Measurements from ENCODE around the gene ST14. TPM values are rescaled to one million over a fixed set of nuclear protein-coding genes. Genes with fewer than 3 reads are reported as not detected.
"Not testable (repeated sequence)": the region's sequence is repeated elsewhere in the genome, so short reads cannot be mapped to it uniquely, and the experiment has no call there.

Gene ST14
- total and polyA plus RNA-seq, 5 donors from 2014 or later = 0.05 to 0.06 TPM; not detected in 3

DNA sequence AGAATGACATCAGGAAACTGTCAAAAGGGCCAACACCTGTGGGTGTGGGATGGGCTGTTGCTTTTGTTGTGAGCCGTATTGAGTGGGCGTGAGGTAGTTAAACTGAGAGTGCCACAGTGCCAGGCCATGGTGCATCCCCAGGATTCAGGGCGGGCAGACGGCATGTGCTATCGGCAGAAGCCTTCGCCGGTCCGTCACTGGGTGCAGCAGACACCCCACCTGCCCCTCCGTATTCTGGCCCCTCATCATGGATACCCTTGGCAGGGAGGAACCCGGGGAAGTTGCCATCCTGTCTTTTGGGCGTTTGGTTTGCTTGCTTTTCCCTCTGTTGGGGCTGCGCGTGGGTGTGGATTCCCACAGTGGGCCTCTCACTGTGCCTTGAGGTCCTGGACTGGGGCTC, 27.5 kb downstream of the ST14 start:
- Histone ChIP-seq H3K4me3 (ENCODE audit: low read depth, low read length) (no peak overlapping the region), H3K9me3 (ENCODE audit: control insufficient read depth in 2 of 2, low read length in 2 of 2) (no peaks in the 10 kb centered on the region), H3K27me3 (ENCODE audit: control insufficient read depth, insufficient read depth, low read length) (no peaks in the 10 kb centered on the region), H3K36me3 (ENCODE audit: control insufficient read depth, insufficient read depth, low read length) (no peaks in the 10 kb centered on the region), H3K27ac (ENCODE audit: insufficient read depth, low read length, poor library complexity, severe bottlenecking) (no peak overlapping the region), H3K4me1 (ENCODE audit: control insufficient read depth, insufficient read depth, low read length, poor library complexity, severe bottlenecking) (no peaks in the 10 kb centered on the region)
- Mint-ChIP-seq H3K4me3 (no peak overlapping the region), H3K27me3 (no peaks in the 10 kb centered on the region), H3K4me1 (no peaks in the 10 kb centered on the region), H3K36me3 (no peaks in the 10 kb centered on the region), H3K27ac (no peak overlapping the region), H3K9me3 (no peaks in the 10 kb centered on the region)
- DNase-seq (no peak), ATAC-seq (ENCODE audit: low read depth in 2 of 2) (no peak)

DNA sequence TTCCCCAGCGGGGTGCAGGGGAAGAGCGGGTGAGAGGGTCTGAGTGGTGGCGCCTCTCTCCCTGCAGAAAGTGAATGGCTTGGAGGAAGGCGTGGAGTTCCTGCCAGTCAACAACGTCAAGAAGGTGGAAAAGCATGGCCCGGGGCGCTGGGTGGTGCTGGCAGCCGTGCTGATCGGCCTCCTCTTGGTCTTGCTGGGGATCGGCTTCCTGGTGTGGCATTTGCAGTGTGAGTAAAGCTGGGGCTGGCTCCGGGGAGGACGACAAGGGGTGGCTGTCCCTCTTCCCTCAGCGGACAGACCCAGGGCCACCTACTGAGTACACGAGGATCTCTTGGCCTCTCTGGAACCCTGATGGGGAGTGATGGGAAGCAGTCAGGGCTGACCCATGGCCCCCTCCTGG, 28.5 kb downstream of the ST14 start:
- H3K4me1 Mint-ChIP-seq = no peaks in the 10 kb centered on the region
- H3K9me3 Mint-ChIP-seq = no peaks in the 10 kb centered on the region
- no peaks in the 10 kb centered on the region for H3K36me3 Mint-ChIP-seq
- no peak for DNase-seq
- no peak overlapping the region for H3K4me3 Mint-ChIP-seq
- Histone ChIP-seq H3K9me3 (ENCODE audit: control insufficient read depth in 2 of 2, low read length in 2 of 2) (no peaks in the 10 kb centered on the region), H3K36me3 (ENCODE audit: control insufficient read depth, insufficient read depth, low read length) (no peaks in the 10 kb centered on the region), H3K4me3 (ENCODE audit: low read depth, low read length) (no peak overlapping the region), H3K27ac (ENCODE audit: insufficient read depth, low read length, poor library complexity, severe bottlenecking) (no peak overlapping the region), H3K4me1 (ENCODE audit: control insufficient read depth, insufficient read depth, low read length, poor library complexity, severe bottlenecking) (no peaks in the 10 kb centered on the region), H3K27me3 (ENCODE audit: control insufficient read depth, insufficient read depth, low read length) (no peaks in the 10 kb centered on the region)
- ATAC-seq (ENCODE audit: low read depth in 2 of 2) = no peak
- no peaks in the 10 kb centered on the region for H3K27me3 Mint-ChIP-seq
- no peak overlapping the region for H3K27ac Mint-ChIP-seq

DNA sequence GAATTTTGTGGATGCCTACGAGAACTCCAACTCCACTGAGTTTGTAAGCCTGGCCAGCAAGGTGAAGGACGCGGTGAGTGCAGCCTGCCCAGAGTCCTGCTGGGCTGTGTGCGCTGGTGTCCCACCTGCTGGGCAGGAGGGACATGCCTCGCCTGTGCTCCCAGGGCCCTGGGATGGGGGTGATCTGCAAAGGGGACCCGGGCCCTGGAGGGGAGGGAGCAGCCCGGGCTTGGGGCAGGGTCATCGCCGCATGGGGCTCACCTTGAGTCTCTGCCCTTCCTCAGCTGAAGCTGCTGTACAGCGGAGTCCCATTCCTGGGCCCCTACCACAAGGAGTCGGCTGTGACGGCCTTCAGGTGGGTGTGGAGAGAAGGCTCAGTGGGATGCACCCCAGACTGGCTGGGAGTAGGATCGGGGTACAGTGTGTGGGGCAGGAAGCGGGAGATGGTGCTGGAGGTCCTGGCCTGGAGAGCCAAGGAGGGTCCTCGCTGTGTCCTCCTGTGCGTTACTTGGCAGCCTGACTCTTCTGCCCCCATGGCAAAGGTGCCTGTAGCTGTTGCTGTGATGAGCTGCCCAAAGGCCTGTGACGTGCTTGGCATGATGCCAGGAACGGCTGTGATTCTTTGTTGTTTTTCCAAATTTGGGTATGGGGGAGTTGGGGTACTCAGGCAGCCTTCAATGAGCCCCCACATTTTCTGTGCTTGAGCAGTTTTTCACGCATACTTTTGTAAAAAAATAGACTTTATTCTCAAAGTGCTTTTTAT, 29.2 kb downstream of the ST14 start:
- no peaks in the 10 kb centered on the region for H3K36me3 ChIP-seq (ENCODE audit: control insufficient read depth, insufficient read depth, low read length)
- no peak overlapping the region for H3K4me3 ChIP-seq (ENCODE audit: low read depth, low read length)
- Mint-ChIP-seq H3K36me3 (no peaks in the 10 kb centered on the region), H3K4me1 (no peaks in the 10 kb centered on the region), H3K27ac (no peak overlapping the region), H3K4me3 (no peak overlapping the region), H3K9me3 (no peaks in the 10 kb centered on the region), H3K27me3 (no peaks in the 10 kb centered on the region)
- ATAC-seq (ENCODE audit: low read depth in 2 of 2) (no peak), DNase-seq (no peak)
- H3K4me1 ChIP-seq (ENCODE audit: control insufficient read depth, insufficient read depth, low read length, poor library complexity, severe bottlenecking) = no peaks in the 10 kb centered on the region
- no peaks in the 10 kb centered on the region for H3K9me3 ChIP-seq (ENCODE audit: control insufficient read depth in 2 of 2, low read length in 2 of 2)
- H3K27ac ChIP-seq (ENCODE audit: insufficient read depth, low read length, poor library complexity, severe bottlenecking) = no peak overlapping the region
- H3K27me3 ChIP-seq (ENCODE audit: control insufficient read depth, insufficient read depth, low read length) = no peaks in the 10 kb centered on the region

DNA sequence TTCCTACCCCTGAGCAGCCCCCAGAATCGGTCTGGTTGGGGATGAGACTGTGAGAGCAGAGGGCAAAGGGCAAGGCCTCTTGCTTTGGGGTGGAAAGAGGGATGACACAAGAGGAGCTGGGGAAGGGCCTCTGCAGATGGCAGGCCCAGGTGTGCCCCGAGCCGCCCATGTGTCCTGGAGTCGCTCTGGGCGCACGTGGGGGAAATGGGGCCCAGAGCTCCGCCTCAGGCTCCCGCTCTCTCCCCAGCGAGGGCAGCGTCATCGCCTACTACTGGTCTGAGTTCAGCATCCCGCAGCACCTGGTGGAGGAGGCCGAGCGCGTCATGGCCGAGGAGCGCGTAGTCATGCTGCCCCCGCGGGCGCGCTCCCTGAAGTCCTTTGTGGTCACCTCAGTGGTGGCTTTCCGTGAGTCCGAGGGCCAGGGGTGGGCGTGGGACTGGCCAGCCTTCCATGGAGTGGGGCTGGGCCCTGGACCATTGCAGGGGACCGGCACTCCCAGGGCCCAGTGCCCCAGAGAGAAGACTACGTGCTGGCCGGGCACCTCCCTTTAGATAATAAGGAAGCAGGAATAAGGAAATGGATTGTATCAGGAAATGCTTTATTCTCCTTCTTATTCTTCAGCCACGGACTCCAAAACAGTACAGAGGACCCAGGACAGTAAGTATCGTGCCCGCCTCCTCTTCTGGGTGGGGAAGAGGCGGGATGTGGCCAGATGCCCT, 30.1 kb downstream of the ST14 start:
- no peak overlapping the region for H3K27ac ChIP-seq (ENCODE audit: insufficient read depth, low read length, poor library complexity, severe bottlenecking)
- ATAC-seq (ENCODE audit: low read depth in 2 of 2) = no peak
- DNase-seq = no peak
- no peaks in the 10 kb centered on the region for H3K36me3 Mint-ChIP-seq
- no peak overlapping the region for H3K4me3 ChIP-seq (ENCODE audit: low read depth, low read length)
- H3K4me3 Mint-ChIP-seq = no peak overlapping the region
- no peaks in the 10 kb centered on the region for H3K27me3 Mint-ChIP-seq
- H3K9me3 ChIP-seq (ENCODE audit: control insufficient read depth in 2 of 2, low read length in 2 of 2) = no peaks in the 10 kb centered on the region
- H3K27me3 ChIP-seq (ENCODE audit: control insufficient read depth, insufficient read depth, low read length) = no peaks in the 10 kb centered on the region
- H3K36me3 ChIP-seq (ENCODE audit: control insufficient read depth, insufficient read depth, low read length) = no peaks in the 10 kb centered on the region
- no peak overlapping the region for H3K27ac Mint-ChIP-seq
- H3K4me1 Mint-ChIP-seq = no peaks in the 10 kb centered on the region
- no peaks in the 10 kb centered on the region for H3K4me1 ChIP-seq (ENCODE audit: control insufficient read depth, insufficient read depth, low read length, poor library complexity, severe bottlenecking)
- no peaks in the 10 kb centered on the region for H3K9me3 Mint-ChIP-seq

DNA sequence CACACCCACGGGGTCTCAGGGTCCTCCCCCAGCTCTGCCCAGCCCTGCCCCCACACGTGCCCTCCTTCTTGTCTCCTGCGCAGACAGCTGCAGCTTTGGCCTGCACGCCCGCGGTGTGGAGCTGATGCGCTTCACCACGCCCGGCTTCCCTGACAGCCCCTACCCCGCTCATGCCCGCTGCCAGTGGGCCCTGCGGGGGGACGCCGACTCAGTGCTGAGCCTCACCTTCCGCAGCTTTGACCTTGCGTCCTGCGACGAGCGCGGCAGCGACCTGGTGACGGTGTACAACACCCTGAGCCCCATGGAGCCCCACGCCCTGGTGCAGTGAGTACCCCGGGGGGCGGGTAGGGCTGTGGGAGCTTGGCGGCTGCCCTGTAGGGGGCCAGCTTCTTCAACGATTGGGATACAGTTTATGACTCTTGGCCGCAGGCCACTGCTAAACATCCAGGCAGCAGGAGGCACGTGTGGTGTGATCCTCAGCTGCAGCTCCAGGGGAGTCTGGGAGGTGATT, 30.8 kb downstream of the ST14 start:
- no peaks in the 10 kb centered on the region for H3K4me1 Mint-ChIP-seq
- ATAC-seq (ENCODE audit: low read depth in 2 of 2) = no peak
- no peak for DNase-seq
- Histone ChIP-seq H3K27ac (ENCODE audit: insufficient read depth, low read length, poor library complexity, severe bottlenecking) (no peak overlapping the region), H3K4me3 (ENCODE audit: low read depth, low read length) (no peak overlapping the region), H3K9me3 (ENCODE audit: control insufficient read depth in 2 of 2, low read length in 2 of 2) (no peaks in the 10 kb centered on the region), H3K27me3 (ENCODE audit: control insufficient read depth, insufficient read depth, low read length) (no peaks in the 10 kb centered on the region), H3K36me3 (ENCODE audit: control insufficient read depth, insufficient read depth, low read length) (no peaks in the 10 kb centered on the region), H3K4me1 (ENCODE audit: control insufficient read depth, insufficient read depth, low read length, poor library complexity, severe bottlenecking) (no peaks in the 10 kb centered on the region)
- no peaks in the 10 kb centered on the region for H3K36me3 Mint-ChIP-seq
- no peaks in the 10 kb centered on the region for H3K27me3 Mint-ChIP-seq
- no peak overlapping the region for H3K4me3 Mint-ChIP-seq
- no peaks in the 10 kb centered on the region for H3K9me3 Mint-ChIP-seq
- no peak overlapping the region for H3K27ac Mint-ChIP-seq

DNA sequence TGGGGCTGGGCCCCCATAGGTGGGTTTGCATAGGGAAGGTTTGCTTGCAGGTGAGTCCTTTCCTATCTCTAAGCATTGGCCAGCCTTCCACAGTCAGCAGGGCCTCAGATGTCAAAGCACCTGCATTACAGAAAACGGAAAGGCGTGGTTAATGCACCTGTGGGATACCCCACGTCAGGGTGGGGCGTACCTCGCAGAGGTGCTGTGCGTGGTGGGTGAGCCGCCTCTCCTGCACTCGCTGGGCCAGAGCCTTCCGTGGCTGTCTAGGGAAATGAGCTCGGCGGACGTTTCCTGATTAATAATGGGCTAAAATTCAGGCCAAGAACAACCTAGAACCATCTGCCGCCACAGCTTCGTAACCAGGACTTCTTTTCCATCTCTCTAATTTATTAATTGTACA, 32.3 kb downstream of the ST14 start:
- DNase-seq = no peak
- Mint-ChIP-seq H3K4me1 (no peaks in the 10 kb centered on the region), H3K36me3 (no peaks in the 10 kb centered on the region), H3K4me3 (no peak overlapping the region), H3K27me3 (no peaks in the 10 kb centered on the region), H3K9me3 (no peaks in the 10 kb centered on the region), H3K27ac (no peak overlapping the region)
- Histone ChIP-seq H3K27me3 (ENCODE audit: control insufficient read depth, insufficient read depth, low read length) (no peaks in the 10 kb centered on the region), H3K27ac (ENCODE audit: insufficient read depth, low read length, poor library complexity, severe bottlenecking) (no peak overlapping the region), H3K4me1 (ENCODE audit: control insufficient read depth, insufficient read depth, low read length, poor library complexity, severe bottlenecking) (no peaks in the 10 kb centered on the region), H3K36me3 (ENCODE audit: control insufficient read depth, insufficient read depth, low read length) (no peaks in the 10 kb centered on the region), H3K4me3 (ENCODE audit: low read depth, low read length) (no peak overlapping the region), H3K9me3 (ENCODE audit: control insufficient read depth in 2 of 2, low read length in 2 of 2) (no peaks in the 10 kb centered on the region)
- no peak for ATAC-seq (ENCODE audit: low read depth in 2 of 2)

DNA sequence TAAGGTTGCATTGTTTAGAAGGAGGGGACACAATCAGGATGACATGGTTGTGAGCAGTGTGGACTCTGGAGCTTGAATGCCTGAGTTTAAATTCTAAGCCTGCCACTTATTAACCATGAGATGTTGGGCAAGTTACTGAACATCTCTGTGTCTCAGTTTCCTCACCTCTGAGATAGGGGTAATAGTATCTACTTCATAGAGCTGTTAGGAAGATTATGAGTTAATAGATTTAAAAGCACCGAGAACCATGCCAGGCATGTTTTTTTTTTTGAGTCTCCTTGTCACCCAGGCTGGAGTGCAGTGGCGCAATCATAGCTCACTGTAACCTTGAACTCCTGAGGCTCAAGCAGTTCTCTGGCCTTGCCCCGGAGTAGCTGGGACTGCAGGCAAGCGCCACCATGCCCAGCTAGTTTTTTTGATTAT, 33.3 kb downstream of the ST14 start:
- no peaks in the 10 kb centered on the region for H3K4me1 Mint-ChIP-seq
- DNase-seq = no peak
- Histone ChIP-seq H3K4me1 (ENCODE audit: control insufficient read depth, insufficient read depth, low read length, poor library complexity, severe bottlenecking) (no peaks in the 10 kb centered on the region), H3K9me3 (ENCODE audit: control insufficient read depth in 2 of 2, low read length in 2 of 2) (no peaks in the 10 kb centered on the region), H3K4me3 (ENCODE audit: low read depth, low read length) (no peak overlapping the region), H3K27ac (ENCODE audit: insufficient read depth, low read length, poor library complexity, severe bottlenecking) (no peak overlapping the region), H3K27me3 (ENCODE audit: control insufficient read depth, insufficient read depth, low read length) (no peaks in the 10 kb centered on the region), H3K36me3 (ENCODE audit: control insufficient read depth, insufficient read depth, low read length) (no peaks in the 10 kb centered on the region)
- no peaks in the 10 kb centered on the region for H3K27me3 Mint-ChIP-seq
- ATAC-seq (ENCODE audit: low read depth in 2 of 2) = no peak
- no peaks in the 10 kb centered on the region for H3K9me3 Mint-ChIP-seq
- H3K36me3 Mint-ChIP-seq = no peaks in the 10 kb centered on the region
- no peak overlapping the region for H3K27ac Mint-ChIP-seq
- H3K4me3 Mint-ChIP-seq = no peak overlapping the region

DNA sequence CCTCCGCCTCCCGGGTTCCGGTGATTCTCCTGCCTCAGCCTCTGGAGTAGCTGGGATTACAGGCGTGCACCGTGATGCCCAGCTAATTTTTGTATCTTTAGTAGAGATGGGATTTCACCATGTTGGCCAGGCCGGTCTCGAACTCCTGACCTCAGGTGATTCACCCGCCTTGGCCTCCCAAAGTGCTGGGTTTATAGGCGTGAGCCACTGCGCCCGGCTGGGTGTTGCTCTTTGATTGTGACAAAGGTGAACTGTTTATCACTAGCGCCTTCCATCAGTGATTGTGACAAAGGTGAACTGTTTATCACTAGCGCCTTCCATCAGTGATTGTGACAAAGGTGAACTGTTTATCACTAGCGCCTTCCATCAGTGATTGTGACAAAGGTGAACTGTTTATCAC, 34.0 kb downstream of the ST14 start:
- not testable (repeated sequence) for H3K27ac Mint-ChIP-seq; H3K36me3 Mint-ChIP-seq; ATAC-seq (ENCODE audit: low read depth in 2 of 2); H3K4me1 Mint-ChIP-seq; H3K27me3 ChIP-seq (ENCODE audit: control insufficient read depth, insufficient read depth, low read length); H3K4me1 ChIP-seq (ENCODE audit: control insufficient read depth, insufficient read depth, low read length, poor library complexity, severe bottlenecking); H3K4me3 Mint-ChIP-seq; H3K9me3 ChIP-seq (ENCODE audit: control insufficient read depth in 2 of 2, low read length in 2 of 2); H3K36me3 ChIP-seq (ENCODE audit: control insufficient read depth, insufficient read depth, low read length); H3K9me3 Mint-ChIP-seq; H3K27me3 Mint-ChIP-seq; H3K27ac ChIP-seq (ENCODE audit: insufficient read depth, low read length, poor library complexity, severe bottlenecking); H3K4me3 ChIP-seq (ENCODE audit: low read depth, low read length); DNase-seq
